ENCODE results near the gene RNF103. TPM values are rescaled to one million over a fixed set of nuclear protein-coding genes. Genes with fewer than 3 reads are reported as not detected.

Gene RNF103
- total RNA-seq, 1 experiment from 2014 or later: 34.1 TPM

- no TSS peak for BruUV-seq (replicated peaks)
- Mint-ChIP-seq H3K4me3 (ENCODE audit: low read depth, unreplicated experiment) (no peak overlapping the region), H3K27me3 (ENCODE audit: unreplicated experiment) (no peaks in the 10 kb centered on the region), H3K4me1 (ENCODE audit: low read depth, unreplicated experiment) (peaks cover 9% of the 10 kb centered on the region), H3K27ac (ENCODE audit: unreplicated experiment) (no peak overlapping the region), H3K36me3 (ENCODE audit: insufficient read depth, unreplicated experiment) (no peaks in the 10 kb centered on the region), H3K9me3 (ENCODE audit: low read depth, unreplicated experiment) (no peaks in the 10 kb centered on the region)
- CTCF ChIA-PET: no interaction called here
- TF ChIP-seq, protein P1, sequence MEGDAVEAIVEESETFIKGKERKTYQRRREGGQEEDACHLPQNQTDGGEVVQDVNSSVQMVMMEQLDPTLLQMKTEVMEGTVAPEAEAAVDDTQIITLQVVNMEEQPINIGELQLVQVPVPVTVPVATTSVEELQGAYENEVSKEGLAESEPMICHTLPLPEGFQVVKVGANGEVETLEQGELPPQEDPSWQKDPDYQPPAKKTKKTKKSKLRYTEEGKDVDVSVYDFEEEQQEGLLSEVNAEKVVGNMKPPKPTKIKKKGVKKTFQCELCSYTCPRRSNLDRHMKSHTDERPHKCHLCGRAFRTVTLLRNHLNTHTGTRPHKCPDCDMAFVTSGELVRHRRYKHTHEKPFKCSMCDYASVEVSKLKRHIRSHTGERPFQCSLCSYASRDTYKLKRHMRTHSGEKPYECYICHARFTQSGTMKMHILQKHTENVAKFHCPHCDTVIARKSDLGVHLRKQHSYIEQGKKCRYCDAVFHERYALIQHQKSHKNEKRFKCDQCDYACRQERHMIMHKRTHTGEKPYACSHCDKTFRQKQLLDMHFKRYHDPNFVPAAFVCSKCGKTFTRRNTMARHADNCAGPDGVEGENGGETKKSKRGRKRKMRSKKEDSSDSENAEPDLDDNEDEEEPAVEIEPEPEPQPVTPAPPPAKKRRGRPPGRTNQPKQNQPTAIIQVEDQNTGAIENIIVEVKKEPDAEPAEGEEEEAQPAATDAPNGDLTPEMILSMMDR (IDR thresholded peaks at IDR 0.05; ENCODE audit: unreplicated experiment): no peak
- DNase-seq: no peak
- intact Hi-C loops (cut with micrococcal nuclease; ENCODE audit: unreplicated experiment): no loop called here
Observed at GRCh38 chr2:86632672-86633071, 9.0 kb upstream of the RNF103 start.

DNA sequence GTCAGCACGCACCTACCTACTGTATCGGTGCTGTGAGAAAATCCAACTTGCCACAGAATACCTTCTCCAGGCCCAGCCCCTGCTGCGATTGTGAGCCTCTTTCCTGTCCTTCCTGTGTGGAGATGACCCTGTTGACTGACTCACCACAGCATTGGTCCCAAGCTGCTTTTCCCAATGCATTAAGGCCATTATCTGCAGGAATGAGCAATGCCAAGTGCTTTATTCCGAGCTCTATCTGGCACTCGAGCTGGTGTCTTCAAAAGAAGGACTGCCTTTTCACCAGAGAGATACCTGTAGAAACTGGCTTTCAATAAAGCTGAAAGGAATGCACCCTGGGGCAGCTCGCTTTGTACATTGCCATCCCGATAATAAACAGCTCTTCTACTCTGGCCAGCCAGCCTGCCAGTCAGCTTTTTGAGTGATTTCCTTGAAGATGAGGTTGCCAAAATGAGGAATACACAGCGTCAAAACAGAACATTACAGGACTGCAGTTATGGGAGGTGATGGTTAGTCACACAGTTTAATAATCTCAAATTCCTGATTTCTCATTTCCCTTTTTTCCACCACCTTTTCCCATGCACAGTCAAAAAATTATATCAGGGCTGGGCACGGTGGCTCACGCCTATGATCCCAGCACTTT, 8.3 kb upstream of the RNF103 start:
- CTCF ChIA-PET: no interaction called here

GRCh38 chr2:86628091-86628522, 4.4 kb upstream of the RNF103 start:
- peaks cover 9% of the 10 kb centered on the region for H3K36me3 Mint-ChIP-seq (ENCODE audit: insufficient read depth, unreplicated experiment)
- CTCF ChIA-PET: interaction anchor here (0.7 kb wide), 1 partner anchor 18 kb away, joined by 3 read pairs; no protein-coding TSS in a partner anchor
- H3K4me3 Mint-ChIP-seq (ENCODE audit: low read depth, unreplicated experiment): no peak overlapping the region
- no peaks in the 10 kb centered on the region for H3K27me3 Mint-ChIP-seq (ENCODE audit: unreplicated experiment)
- H3K27ac Mint-ChIP-seq (ENCODE audit: unreplicated experiment): no peak overlapping the region
- TF ChIP-seq, protein P1 (IDR thresholded peaks at IDR 0.05; ENCODE audit: unreplicated experiment): no peak
- intact Hi-C loops (cut with micrococcal nuclease; ENCODE audit: unreplicated experiment): no loop called here
- BruUV-seq (replicated peaks): no TSS peak
- DNase-seq: no peak
- no peaks in the 10 kb centered on the region for H3K9me3 Mint-ChIP-seq (ENCODE audit: low read depth, unreplicated experiment)
- H3K4me1 Mint-ChIP-seq (ENCODE audit: low read depth, unreplicated experiment): peaks cover 9% of the 10 kb centered on the region

More for the DNA sequence above, 8.3 kb upstream of the RNF103 start:
- H3K36me3 Mint-ChIP-seq (ENCODE audit: insufficient read depth, unreplicated experiment): no peaks in the 10 kb centered on the region
- intact Hi-C loops (cut with micrococcal nuclease; ENCODE audit: unreplicated experiment): no loop called here
- H3K4me3 Mint-ChIP-seq (ENCODE audit: low read depth, unreplicated experiment): no peak overlapping the region
- TF ChIP-seq, protein P1 (IDR thresholded peaks at IDR 0.05; ENCODE audit: unreplicated experiment): no peak
- no peak overlapping the region for H3K27ac Mint-ChIP-seq (ENCODE audit: unreplicated experiment)
- H3K4me1 Mint-ChIP-seq (ENCODE audit: low read depth, unreplicated experiment): peaks cover 9% of the 10 kb centered on the region
- no peaks in the 10 kb centered on the region for H3K9me3 Mint-ChIP-seq (ENCODE audit: low read depth, unreplicated experiment)
- H3K27me3 Mint-ChIP-seq (ENCODE audit: unreplicated experiment): no peaks in the 10 kb centered on the region
- no TSS peak for BruUV-seq (replicated peaks)
- DNase-seq: no peak

DNA sequence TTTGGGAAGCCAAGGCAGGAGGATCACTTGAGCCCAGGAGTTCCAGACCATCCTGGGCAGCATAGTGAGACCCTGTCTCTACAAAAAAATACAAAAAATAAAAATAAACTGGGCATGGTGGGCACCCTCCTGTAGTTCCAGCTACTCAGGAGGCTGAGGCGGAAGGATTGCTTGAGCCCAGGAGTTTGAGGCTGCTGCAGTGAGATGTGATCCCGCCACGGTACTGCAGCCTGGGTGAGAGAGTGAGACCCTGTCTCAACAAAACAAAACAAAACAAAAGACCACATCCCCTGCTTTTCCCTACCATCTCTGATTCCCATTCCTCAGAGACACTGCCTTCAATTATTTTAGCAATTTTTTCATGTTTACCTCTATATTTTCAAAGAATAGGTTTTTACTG, 3.9 kb upstream of the RNF103 start:
- no peaks in the 10 kb centered on the region for H3K9me3 Mint-ChIP-seq (ENCODE audit: low read depth, unreplicated experiment)
- TF ChIP-seq, protein P1 (IDR thresholded peaks at IDR 0.05; ENCODE audit: unreplicated experiment): no peak
- no peak overlapping the region for H3K27ac Mint-ChIP-seq (ENCODE audit: unreplicated experiment)
- intact Hi-C loops (cut with micrococcal nuclease; ENCODE audit: unreplicated experiment): no loop called here
- CTCF ChIA-PET: interaction anchor here (0.6 kb wide), 1 partner anchor 222 kb away, joined by 7 read pairs; no protein-coding TSS in a partner anchor
- no peaks in the 10 kb centered on the region for H3K27me3 Mint-ChIP-seq (ENCODE audit: unreplicated experiment)
- DNase-seq: no peak
- H3K4me3 Mint-ChIP-seq (ENCODE audit: low read depth, unreplicated experiment): no peak overlapping the region
- no TSS peak for BruUV-seq (replicated peaks)
- peaks cover 15% of the 10 kb centered on the region for H3K36me3 Mint-ChIP-seq (ENCODE audit: insufficient read depth, unreplicated experiment)
- H3K4me1 Mint-ChIP-seq (ENCODE audit: low read depth, unreplicated experiment): peaks cover 9% of the 10 kb centered on the region

Data from Calu3 (cell line).